ENCODE measurements around the gene FLG2. TPM values are rescaled to one million over a fixed set of nuclear protein-coding genes. Genes with fewer than 3 reads are reported as not detected.

The FLG2 gene
- polyA plus RNA-seq, 1 donor from 2014 or later, result not detected

- Histone ChIP-seq H2AFZ (ENCODE audit: low read depth, low read length) (no peak overlapping the region), H3K4me3 (ENCODE audit: low read length) (no peak overlapping the region), H3K36me3 (ENCODE audit: insufficient read depth, low read length) (no peaks in the 10 kb centered on the region), H3F3A (ENCODE audit: insufficient read depth, low read length, poor library complexity, severe bottlenecking) (no peaks in the 10 kb centered on the region), H4K20me1 (ENCODE audit: insufficient read depth) (no peaks in the 10 kb centered on the region), H3K27ac (ENCODE audit: low read length) (no peak overlapping the region), H3K4me2 (ENCODE audit: low read length) (no peak overlapping the region), H3K9ac (ENCODE audit: low read length) (no peak overlapping the region), H3K79me2 (replicated peaks; ENCODE audit: insufficient read depth, low read length) (no peaks in the 10 kb centered on the region), H3K27me3 (ENCODE audit: insufficient read depth, low read depth, low read length) (no peaks in the 10 kb centered on the region), H3K9me3 (ENCODE audit: low read length) (no peaks in the 10 kb centered on the region), H3K9me2 (ENCODE audit: insufficient read depth, low read length) (no peaks in the 10 kb centered on the region)
- TF ChIP-seq MXI1 (conservative IDR thresholded peaks at IDR 0.05; ENCODE audit: poor library complexity, severe bottlenecking), result no peak
These were observed 34.3 kb upstream of the FLG2 start for GRCh38 chr1:152394151-152394550.

- Histone ChIP-seq H3K36me3 (ENCODE audit: insufficient read depth, low read length) (no peaks in the 10 kb centered on the region), H3K9me3 (ENCODE audit: low read length) (no peaks in the 10 kb centered on the region), H3K79me2 (replicated peaks; ENCODE audit: insufficient read depth, low read length) (no peaks in the 10 kb centered on the region), H3K4me2 (ENCODE audit: low read length) (no peak overlapping the region), H3K9me2 (ENCODE audit: insufficient read depth, low read length) (no peaks in the 10 kb centered on the region), H3K4me3 (ENCODE audit: low read length) (no peak overlapping the region), H3F3A (ENCODE audit: insufficient read depth, low read length, poor library complexity, severe bottlenecking) (no peaks in the 10 kb centered on the region), H3K9ac (ENCODE audit: low read length) (no peak overlapping the region), H3K27me3 (ENCODE audit: insufficient read depth, low read depth, low read length) (no peaks in the 10 kb centered on the region), H4K20me1 (ENCODE audit: insufficient read depth) (no peaks in the 10 kb centered on the region), H2AFZ (ENCODE audit: low read depth, low read length) (no peak overlapping the region), H3K27ac (ENCODE audit: low read length) (no peak overlapping the region)
- TF ChIP-seq EP300 (conservative IDR thresholded peaks at IDR 0.05; ENCODE audit: poor library complexity, severe bottlenecking), result no peak
- no peak for TF ChIP-seq CTCF (IDR thresholded peaks at IDR 0.05; ENCODE audit: poor library complexity, severe bottlenecking)
These were observed 33.1 kb upstream of the FLG2 start for GRCh38 chr1:152392909-152393308.

DNA sequence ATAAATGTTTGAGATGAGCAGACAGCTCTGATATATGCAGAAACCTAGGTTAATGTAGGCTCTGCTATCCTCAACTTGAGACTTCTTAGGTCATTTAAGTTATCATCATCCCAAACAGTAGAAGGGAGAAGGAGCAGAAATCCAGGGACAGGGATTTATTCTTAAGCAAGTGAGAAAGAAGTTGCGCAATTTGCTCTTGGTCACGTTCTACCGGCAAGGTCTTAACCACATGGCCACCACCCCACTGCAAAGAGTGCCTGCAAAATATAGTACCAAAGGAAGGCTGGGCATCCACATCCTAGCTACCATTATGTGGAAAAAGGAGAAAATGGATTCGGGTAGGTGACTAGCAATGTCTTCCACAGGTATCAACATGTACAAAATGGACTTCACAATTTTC lies 29.1 kb upstream of the FLG2 start:
- H3K9ac ChIP-seq (ENCODE audit: low read length), result no peak overlapping the region
- no peaks in the 10 kb centered on the region for H3K36me3 ChIP-seq (ENCODE audit: insufficient read depth, low read length)
- no peak overlapping the region for H3K27ac ChIP-seq (ENCODE audit: low read length)
- H3K4me3 ChIP-seq (ENCODE audit: low read length), result no peak overlapping the region
- TF ChIP-seq CTCF (IDR thresholded peaks at IDR 0.05; ENCODE audit: poor library complexity, severe bottlenecking), result no peak
- TF ChIP-seq POLR2AphosphoS5 (IDR thresholded peaks at IDR 0.05), result no peak
- TF ChIP-seq, protein P1, sequence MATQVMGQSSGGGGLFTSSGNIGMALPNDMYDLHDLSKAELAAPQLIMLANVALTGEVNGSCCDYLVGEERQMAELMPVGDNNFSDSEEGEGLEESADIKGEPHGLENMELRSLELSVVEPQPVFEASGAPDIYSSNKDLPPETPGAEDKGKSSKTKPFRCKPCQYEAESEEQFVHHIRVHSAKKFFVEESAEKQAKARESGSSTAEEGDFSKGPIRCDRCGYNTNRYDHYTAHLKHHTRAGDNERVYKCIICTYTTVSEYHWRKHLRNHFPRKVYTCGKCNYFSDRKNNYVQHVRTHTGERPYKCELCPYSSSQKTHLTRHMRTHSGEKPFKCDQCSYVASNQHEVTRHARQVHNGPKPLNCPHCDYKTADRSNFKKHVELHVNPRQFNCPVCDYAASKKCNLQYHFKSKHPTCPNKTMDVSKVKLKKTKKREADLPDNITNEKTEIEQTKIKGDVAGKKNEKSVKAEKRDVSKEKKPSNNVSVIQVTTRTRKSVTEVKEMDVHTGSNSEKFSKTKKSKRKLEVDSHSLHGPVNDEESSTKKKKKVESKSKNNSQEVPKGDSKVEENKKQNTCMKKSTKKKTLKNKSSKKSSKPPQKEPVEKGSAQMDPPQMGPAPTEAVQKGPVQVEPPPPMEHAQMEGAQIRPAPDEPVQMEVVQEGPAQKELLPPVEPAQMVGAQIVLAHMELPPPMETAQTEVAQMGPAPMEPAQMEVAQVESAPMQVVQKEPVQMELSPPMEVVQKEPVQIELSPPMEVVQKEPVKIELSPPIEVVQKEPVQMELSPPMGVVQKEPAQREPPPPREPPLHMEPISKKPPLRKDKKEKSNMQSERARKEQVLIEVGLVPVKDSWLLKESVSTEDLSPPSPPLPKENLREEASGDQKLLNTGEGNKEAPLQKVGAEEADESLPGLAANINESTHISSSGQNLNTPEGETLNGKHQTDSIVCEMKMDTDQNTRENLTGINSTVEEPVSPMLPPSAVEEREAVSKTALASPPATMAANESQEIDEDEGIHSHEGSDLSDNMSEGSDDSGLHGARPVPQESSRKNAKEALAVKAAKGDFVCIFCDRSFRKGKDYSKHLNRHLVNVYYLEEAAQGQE (IDR thresholded peaks at IDR 0.05; ENCODE audit: borderline replicate concordance), result no peak
- no peak for TF ChIP-seq SMC3 (conservative IDR thresholded peaks at IDR 0.05; ENCODE audit: poor library complexity)
- TF ChIP-seq EZH2 (IDR thresholded peaks at IDR 0.05; ENCODE audit: borderline replicate concordance, insufficient read depth, low read length, poor library complexity, severe bottlenecking), result no peak
- TF ChIP-seq EP300 (conservative IDR thresholded peaks at IDR 0.05; ENCODE audit: poor library complexity, severe bottlenecking), result no peak
- TF ChIP-seq MXI1 (conservative IDR thresholded peaks at IDR 0.05; ENCODE audit: poor library complexity, severe bottlenecking), result no peak
- no peak for TF ChIP-seq RAD21 (conservative IDR thresholded peaks at IDR 0.05)
- no peak for TF ChIP-seq TAF1 (IDR thresholded peaks at IDR 0.05; ENCODE audit: low read depth)
- no peaks in the 10 kb centered on the region for H3K9me2 ChIP-seq (ENCODE audit: insufficient read depth, low read length)
- no peaks in the 10 kb centered on the region for H3K9me3 ChIP-seq (ENCODE audit: low read length)
- H3K4me2 ChIP-seq (ENCODE audit: low read length), result no peak overlapping the region
- no peak overlapping the region for H2AFZ ChIP-seq (ENCODE audit: low read depth, low read length)
- no peaks in the 10 kb centered on the region for H3K79me2 ChIP-seq (replicated peaks; ENCODE audit: insufficient read depth, low read length)
- no peaks in the 10 kb centered on the region for H3K27me3 ChIP-seq (ENCODE audit: insufficient read depth, low read depth, low read length)
- no peaks in the 10 kb centered on the region for H4K20me1 ChIP-seq (ENCODE audit: insufficient read depth)
- no peaks in the 10 kb centered on the region for H3F3A ChIP-seq (ENCODE audit: insufficient read depth, low read length, poor library complexity, severe bottlenecking)

Measured in neural cell (in vitro differentiated cells).